Central memory CD4-positive, alpha-beta T cell (primary cell): ENCODE measurements around the gene ARID5B.
"Not testable (repeated sequence)": the region's sequence is repeated elsewhere in the genome, so short reads cannot be mapped to it uniquely, and the experiment has no call there.

Source experiments
- DNase-seq: peaks from one replicate; pipeline ENCODE4 v3.0.0; 2022

ARID5B gene

GRCh38 chr10:61965703-61966395, 64.3 kb downstream of the ARID5B start:
- no peak for DNase-seq

GRCh38 chr10:61967298-61967697, 65.8 kb downstream of the ARID5B start:
- DNase-seq = no peak

- DNase-seq = no peak
Measured at GRCh38 chr10:61970182-61971002, 68.9 kb downstream of the ARID5B start.

- DNase-seq = no peak
Measured at GRCh38 chr10:61971003-61971325, 69.5 kb downstream of the ARID5B start.

- DNase-seq = no peak
Measured at GRCh38 chr10:61973169-61973568, 71.7 kb downstream of the ARID5B start.

- DNase-seq = no peak
Measured at GRCh38 chr10:61973906-61974305, 72.4 kb downstream of the ARID5B start.

- DNase-seq = no peak
Measured at GRCh38 chr10:61974601-61975390, 73.3 kb downstream of the ARID5B start.

- no peak for DNase-seq
Measured at GRCh38 chr10:61975391-61975932, 74.0 kb downstream of the ARID5B start.

GRCh38 chr10:61976951-61977721, 75.6 kb downstream of the ARID5B start:
- DNase-seq = not testable (repeated sequence)

GRCh38 chr10:61978965-61979364, 77.5 kb downstream of the ARID5B start:
- DNase-seq = no peak

- no peak for DNase-seq
Measured at GRCh38 chr10:61981460-61981859, 80.0 kb downstream of the ARID5B start.

- DNase-seq = no peak
Measured at GRCh38 chr10:61983255-61983654, 81.8 kb downstream of the ARID5B start.

GRCh38 chr10:61984803-61985418, 83.4 kb downstream of the ARID5B start:
- no peak for DNase-seq

GRCh38 chr10:61985715-61986114, 84.2 kb downstream of the ARID5B start:
- DNase-seq = no peak

GRCh38 chr10:61986382-61986781, 84.9 kb downstream of the ARID5B start:
- DNase-seq = no peak

GRCh38 chr10:61986788-61987492, 85.4 kb downstream of the ARID5B start:
- DNase-seq = no peak

GRCh38 chr10:61987537-61987936, 86.0 kb downstream of the ARID5B start:
- DNase-seq = no peak

- DNase-seq = peak; percentile 32
Measured at GRCh38 chr10:61987951-61988379, 86.5 kb downstream of the ARID5B start.

GRCh38 chr10:61989995-61990760, 88.7 kb downstream of the ARID5B start:
- DNase-seq = no peak

- DNase-seq = no peak
Measured at GRCh38 chr10:61990761-61991135, 89.2 kb downstream of the ARID5B start.

GRCh38 chr10:61991166-61991565, 89.7 kb downstream of the ARID5B start:
- no peak for DNase-seq
